DMS 273 treated with DMSO at 0.1 percent for 48 hours (cell line): Measurements from ENCODE around the gene NDUFC2.
"Not testable (repeated sequence)": the region's sequence is repeated elsewhere in the genome, so short reads cannot be mapped to it uniquely, and the experiment has no call there.

Source experiments
- DNase-seq: peaks from one replicate; lab custom pipeline; 2025; lab: John Stamatoyannopoulos, UW

The NDUFC2 gene

GRCh38 chr11:78080084-78080817 lies 589 bp upstream of the NDUFC2 start:
- no peak for DNase-seq

GRCh38 chr11:78078218-78079167 lies 1.2 kb downstream of the NDUFC2 start:
- no peak for DNase-seq

- not testable (repeated sequence) for DNase-seq
These were observed 2.1 kb downstream of the NDUFC2 start for GRCh38 chr11:78077592-78077991.

- DNase-seq: no peak
These were observed 2.8 kb downstream of the NDUFC2 start for GRCh38 chr11:78076733-78077403.

GRCh38 chr11:78074756-78075155 lies 4.9 kb downstream of the NDUFC2 start:
- no peak for DNase-seq

- no peak for DNase-seq
These were observed 7.2 kb downstream of the NDUFC2 start for GRCh38 chr11:78072455-78072854.

GRCh38 chr11:78071717-78072116 lies 7.9 kb downstream of the NDUFC2 start:
- DNase-seq: no peak

- DNase-seq: no peak
These were observed 9.0 kb downstream of the NDUFC2 start for GRCh38 chr11:78070621-78071020.

- DNase-seq: no peak
These were observed 10.2 kb downstream of the NDUFC2 start for GRCh38 chr11:78069465-78069864.

- DNase-seq: no peak
These were observed 12.0 kb downstream of the NDUFC2 start for GRCh38 chr11:78067704-78068103.

- no peak for DNase-seq
These were observed 13.2 kb downstream of the NDUFC2 start for GRCh38 chr11:78066471-78066870.

GRCh38 chr11:78065203-78065602 lies 14.5 kb downstream of the NDUFC2 start:
- no peak for DNase-seq

- DNase-seq: no peak
These were observed 16.1 kb downstream of the NDUFC2 start, which contains the start of gene THRSP for GRCh38 chr11:78063440-78064181. THRSP (plus strand) TSS chr11:78063861; CDS start chr11:78063882, 21 bp downstream.

- no peak for DNase-seq
These were observed 17.0 kb downstream of the NDUFC2 start for GRCh38 chr11:78062671-78063070.

GRCh38 chr11:78061921-78062311 lies 17.7 kb downstream of the NDUFC2 start:
- no peak for DNase-seq

- peak; percentile 17 for DNase-seq
These were observed 18.4 kb downstream of the NDUFC2 start for GRCh38 chr11:78061088-78061920.

- no peak for DNase-seq
These were observed 19.1 kb downstream of the NDUFC2 start for GRCh38 chr11:78060533-78060932.

GRCh38 chr11:78059749-78060328 lies 19.8 kb downstream of the NDUFC2 start:
- DNase-seq: not testable (repeated sequence)

- no peak for DNase-seq
These were observed 22.1 kb downstream of the NDUFC2 start for GRCh38 chr11:78057462-78058055.

- no peak for DNase-seq
These were observed 23.6 kb downstream of the NDUFC2 start for GRCh38 chr11:78056093-78056492.
